ENCODE measurements around the gene MYO5B. TPM values are rescaled to one million over a fixed set of nuclear protein-coding genes. Genes with fewer than 3 reads are reported as not detected.

MYO5B gene
- total RNA-seq, 1 experiment from 2014 or later = 29.5 TPM

DNA sequence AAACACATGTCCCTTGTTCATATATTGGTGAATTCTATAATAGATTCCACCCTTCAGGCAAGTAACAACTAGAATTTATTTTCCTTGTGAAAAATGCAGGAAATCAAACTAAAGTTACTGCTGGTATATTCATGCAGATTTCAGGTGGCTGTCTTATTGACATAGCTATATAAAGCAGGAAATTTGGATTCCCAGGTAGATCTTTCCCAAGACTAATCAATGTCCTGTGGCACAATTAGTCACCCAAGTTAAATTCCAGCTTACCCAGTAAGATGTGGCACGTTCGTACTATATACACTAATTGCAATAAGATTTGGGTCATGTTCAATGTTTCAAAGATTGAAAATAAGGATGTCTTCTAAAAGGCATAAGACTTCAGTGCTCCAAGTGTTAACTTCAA is 42.0 kb downstream of the MYO5B start:
- no peak for DNase-seq (ENCODE audit: low spot score)

DNA sequence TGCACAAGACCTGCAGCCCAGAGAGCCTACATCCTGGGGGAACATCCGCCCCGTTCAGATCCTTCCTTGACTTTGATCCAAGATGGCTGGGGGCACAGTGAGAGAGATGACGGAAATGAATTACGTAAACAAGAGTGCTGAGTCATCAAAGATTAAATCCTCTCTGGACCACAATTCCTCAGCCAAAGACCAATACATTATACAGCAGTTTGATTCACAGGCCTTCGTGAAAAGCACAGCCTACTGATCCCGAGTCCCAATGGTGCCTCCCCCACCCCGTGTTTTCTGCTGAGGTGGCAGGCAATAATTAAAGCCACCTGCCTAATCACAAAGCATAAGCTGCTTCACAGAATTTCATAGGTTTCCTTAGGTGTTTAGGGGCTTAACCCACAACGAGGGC is 43.0 kb downstream of the MYO5B start:
- DNase-seq (ENCODE audit: low spot score) = peak; percentile 42

DNA sequence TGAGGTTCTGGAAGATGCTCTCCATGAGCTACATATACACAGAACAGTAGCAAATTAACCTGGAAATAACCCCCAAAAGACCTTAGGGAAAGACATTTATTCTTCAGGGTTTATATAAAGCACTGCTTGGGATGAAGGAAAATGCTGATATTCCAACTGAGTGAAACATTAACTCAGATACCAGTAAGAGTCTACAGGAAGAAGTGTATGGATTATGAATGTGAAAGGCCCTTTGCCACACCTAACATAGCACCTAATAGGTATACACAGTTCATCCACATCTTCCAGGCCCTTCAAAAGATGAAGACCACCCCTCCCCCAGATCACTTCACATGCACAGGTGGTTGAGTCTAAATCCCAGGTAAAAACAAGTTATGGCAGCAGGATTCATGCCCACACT is 50.4 kb downstream of the MYO5B start:
- DNase-seq (ENCODE audit: low spot score) = no peak

DNA sequence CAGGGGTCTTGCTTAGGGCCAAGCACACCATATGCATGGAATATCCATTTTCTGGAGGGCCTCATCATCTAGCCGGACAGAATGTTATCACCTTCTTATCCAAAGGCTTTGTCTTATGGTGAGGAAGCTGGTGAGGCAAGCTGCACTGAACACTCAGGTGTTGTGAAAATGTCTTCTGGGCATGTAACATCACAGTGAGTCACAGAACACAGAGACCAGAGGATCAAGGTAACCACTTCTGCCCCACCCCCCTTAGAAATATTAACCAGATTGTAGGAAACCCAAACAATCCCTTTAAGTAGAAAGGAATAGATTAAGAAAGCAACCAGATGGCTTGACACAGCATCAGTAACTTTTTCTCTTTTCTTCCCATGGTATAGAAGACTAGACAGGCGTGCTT is 51.1 kb downstream of the MYO5B start:
- no peak for DNase-seq (ENCODE audit: low spot score)

DNA sequence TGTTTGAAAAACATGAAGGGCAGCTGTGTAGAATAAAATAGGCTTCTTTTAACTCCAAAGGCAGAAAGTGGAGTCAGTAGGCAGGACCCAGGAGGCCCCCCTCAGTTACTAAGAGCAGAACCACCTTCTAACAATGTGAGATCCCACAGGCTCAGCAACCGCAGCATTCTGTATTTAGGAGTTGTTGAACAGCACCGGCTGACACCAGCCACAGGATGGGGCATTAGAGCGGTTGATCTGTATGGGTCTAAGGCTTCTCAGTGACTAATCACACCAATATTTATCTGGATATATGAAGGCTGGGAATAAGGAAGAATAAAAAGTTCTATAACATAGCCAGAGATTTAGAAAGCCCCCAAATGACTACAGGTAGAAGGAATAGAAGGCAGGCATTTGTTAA is 51.7 kb downstream of the MYO5B start:
- no peak for DNase-seq (ENCODE audit: low spot score)

DNA sequence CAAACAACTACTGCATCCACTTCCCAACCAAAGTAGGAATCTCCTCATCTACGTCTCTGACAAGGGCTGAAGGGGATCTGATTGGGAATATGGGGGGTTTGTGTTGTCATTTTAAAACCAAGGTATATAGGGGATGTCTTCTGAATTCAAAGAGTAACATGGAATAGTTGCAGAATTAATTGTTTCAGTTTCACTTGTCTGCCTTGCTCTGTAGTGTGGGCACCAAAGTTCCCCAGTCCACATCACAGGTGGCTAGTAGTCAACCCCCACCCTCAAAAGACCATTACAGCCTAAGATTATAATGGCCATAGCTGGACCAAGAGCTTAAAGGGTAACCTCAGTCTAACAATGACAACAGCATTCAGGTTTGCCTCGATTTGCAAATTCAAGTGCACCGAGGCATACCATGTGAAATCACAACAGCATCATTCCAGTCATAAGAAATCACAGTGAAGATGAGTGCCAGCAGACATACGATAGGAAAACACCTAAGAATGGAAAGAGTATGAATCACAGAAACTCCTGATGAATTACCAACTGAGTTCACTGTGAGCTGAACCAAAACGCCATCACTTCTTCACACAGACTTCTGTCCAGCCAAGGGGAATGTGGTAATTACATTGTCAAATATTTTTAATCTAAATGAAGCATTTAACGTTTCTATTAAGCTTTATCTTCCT is 52.4 kb downstream of the MYO5B start:
- DNase-seq (ENCODE audit: low spot score) = no peak

DNA sequence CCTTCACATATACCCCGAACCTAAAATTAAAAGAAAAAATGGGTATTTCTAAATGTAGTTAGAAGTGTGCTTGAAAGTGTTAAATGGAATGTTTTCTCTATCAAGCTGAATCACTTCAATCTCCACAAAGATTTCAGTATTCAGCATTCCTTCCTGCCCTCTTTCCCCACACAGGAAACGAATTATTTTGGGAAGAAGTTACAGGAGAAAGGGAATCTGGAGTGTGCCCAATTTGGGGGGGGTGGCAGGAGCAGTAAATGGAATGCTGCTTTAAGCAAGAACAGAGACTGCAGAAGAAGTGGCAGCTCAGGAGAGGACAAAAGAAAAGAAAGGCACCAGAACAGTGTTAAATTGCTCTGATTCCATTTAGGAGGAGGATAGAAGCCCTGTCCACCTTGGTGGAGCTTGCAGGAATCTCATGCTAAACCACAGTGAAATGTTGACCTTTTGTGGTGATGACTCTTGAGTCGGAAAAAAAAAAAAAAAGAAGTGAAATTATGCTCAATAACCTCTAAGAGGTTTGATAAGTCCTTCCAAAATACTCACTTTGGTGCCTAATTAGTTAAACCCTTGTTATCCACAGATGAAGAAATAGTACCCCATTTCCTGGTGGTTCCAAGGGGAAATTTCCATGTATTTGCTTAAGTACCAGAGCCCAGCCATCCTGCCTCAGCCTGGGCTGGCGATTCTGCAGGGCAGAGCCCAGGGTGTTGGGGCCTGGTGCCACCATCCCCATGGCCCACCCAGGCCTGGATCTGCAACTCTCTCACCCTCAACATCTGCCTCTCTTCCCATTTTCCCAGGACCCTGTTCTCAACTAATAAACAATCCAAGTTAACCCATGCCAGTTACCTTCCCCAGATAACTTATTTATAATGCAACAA is 56.5 kb downstream of the MYO5B start:
- no peak for DNase-seq (ENCODE audit: low spot score)

DNA sequence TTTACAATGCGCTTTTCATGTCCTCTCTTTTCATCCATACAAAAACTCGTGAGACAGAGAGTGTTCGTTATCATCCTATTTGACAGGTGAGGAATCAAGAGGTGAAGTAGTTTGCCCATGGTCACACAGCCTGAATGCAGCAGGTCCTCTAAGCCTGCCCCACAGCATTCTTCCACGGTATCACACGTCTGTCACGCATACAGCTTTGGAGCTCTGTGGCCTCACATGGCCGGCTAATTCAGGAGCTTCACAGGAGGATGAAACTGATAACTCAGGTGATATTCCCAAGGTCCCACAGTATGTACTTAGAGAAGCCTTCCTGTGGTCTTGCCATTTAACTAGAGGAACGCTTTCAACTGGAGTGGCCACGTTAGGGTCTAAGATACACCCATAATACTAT is 59.0 kb downstream of the MYO5B start:
- no peak for DNase-seq (ENCODE audit: low spot score)

DNA sequence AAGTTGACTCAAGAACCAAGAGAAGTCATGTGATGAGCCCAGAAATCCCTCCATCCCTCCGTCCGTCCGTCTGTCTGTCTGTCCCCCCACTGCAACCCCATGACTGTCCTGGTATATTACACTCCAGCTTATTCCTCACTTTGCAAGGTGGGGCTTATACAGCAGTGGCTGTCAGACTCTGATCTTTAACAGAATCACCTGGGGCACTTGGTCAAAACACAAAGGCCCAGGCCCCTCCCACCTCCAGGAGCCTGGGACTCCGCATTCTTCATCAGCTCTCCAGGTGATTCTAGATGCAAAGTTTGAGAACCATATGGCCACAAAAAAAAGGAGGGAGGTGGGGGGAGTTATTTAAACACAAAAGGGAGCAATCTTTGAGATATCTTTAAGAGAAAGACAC is 61.4 kb downstream of the MYO5B start:
- no peak for DNase-seq (ENCODE audit: low spot score)

DNA sequence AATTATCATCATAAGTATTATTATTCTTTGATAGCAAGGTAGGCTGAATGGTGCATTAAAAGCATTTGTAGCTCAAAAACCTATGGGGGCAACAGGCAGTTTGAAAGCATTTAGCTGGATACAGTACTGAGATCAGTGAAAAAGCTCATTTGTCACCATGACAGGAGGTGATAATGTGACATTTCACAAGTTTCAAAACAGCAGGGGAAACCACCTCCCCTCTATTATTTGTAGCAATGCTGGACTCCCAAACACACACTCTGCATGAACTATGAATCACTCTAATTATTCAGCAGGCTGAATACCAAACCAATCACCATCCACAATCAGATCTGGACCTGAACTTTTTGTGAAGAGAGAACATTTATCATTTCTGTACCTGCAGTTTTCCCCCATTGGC is 63.4 kb downstream of the MYO5B start:
- DNase-seq (ENCODE audit: low spot score) = no peak

DNA sequence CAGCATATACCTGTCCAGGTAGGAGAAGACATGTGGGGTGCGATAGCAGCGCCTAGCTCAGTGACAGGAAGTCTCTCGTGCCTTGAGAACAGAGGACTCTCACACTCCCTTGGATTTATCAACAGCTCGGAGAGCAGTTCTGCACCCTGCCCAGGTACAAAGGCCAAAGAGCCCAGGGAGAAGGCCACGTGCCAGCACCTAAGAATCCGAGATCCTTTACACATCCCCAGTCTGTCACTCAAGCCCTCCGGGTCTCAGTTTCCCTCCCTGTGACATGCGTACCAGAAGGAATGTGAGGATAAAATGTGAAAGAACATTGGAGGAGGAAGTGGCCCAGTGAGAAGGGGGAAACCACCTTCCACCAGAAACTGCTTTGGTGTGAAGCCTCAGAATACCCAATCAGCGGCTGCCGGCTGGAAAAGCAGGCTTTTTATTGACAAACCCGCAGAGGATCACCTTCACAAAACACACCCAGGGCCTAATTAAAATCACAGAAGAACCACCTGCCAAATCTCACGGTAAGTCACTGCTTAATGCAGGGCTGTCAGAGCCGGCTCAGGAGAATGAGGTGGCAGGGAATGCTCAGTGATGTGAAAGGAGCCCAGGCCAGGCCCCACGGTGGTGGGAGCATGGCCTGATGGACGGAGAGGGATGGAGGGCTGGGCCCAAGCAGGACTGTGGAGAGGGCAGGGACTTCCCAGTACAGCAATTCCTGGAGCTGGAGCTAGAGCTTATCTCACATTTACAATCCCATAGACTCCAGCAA is 66.3 kb downstream of the MYO5B start:
- DNase-seq (ENCODE audit: low spot score) = no peak

DNA sequence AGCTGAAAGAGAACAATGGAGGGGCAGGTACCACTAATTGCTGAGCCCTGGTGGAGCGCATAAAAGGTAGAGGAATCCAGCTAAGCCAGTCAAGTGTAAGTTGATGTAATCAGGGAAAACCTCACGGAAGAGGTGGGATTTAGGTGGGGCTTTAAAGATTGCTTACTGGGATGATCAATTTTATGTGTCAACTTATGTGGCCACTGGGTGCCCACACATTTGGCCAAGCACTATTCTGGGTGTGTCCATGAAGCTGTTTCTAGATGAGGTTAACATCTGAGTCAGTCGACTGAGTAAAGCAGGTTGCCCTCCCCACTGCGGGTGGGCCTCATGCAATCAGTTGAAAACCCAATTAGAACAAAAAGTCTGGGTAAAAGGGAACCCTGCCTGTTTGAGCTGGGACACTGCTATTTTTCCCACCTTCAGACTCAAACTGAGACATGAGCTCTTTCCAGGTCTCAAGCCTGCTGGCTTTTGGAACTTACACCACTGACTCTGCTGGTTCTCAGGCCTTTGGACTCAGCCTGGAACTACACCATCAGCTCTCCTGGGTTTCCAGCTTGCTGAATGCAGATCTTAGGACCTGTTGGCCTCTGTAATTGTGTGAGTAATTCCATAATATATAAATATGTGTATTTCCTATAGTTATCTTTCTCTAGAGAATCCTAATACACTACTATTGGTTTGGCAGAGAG is 67.3 kb downstream of the MYO5B start:
- no peak for DNase-seq (ENCODE audit: low spot score)

DNA sequence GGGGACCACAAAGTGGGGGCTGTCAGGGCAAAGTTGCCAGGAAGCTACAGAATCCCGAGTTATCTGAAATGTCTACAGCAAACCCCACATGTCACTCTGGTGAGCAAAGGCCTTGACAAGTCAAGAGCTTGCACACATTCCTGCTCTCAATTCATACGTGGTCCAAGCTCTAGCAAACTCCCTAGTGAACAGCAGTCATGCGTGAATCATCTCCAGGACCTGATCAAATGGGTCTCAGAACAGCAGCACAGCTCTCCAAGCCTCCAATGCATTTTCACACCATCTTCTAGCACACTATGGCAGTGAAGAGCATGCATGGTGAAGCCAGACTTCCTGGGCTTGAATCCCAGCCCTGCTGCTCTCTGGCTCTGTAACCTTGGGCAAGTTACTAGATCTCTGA is 68.5 kb downstream of the MYO5B start:
- no peak for DNase-seq (ENCODE audit: low spot score)

DNA sequence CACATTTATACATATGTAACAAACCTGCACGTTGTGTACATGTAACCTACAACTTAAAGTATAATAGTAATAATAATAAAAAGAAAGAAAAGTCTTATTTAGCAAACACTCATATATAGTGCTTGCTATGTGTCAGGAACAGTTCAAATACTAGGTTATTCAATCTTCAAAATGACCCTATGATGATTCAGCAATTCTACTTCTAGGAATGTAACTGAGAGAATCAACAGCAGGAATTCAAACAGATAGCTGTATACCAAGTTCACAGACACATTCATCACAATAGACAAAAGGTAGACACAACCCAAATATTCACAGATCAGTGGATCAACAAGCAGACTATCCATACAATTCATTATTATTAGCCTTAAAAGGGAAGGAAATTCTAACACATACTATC is 69.5 kb downstream of the MYO5B start:
- DNase-seq (ENCODE audit: low spot score) = no peak

DNA sequence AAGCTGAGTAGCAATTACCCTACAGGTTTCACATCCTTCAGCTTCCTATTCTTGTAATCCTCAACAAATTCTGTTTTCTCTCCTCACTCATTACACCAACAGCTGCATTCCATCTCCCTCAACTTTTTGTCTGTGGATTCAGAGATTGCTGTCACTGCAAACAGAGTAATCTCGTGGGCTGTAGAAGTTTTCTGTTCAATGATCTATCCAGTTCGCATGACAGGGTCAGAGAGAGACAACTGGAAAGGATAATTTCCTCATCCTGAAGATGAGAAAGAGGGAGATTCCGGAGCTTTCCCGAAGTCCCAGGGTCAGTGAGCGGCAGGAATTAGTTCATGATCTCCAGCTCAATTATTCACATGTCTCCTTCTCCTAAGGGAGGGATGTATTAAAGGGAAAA is 75.7 kb downstream of the MYO5B start:
- no peak for DNase-seq (ENCODE audit: low spot score)

DNA sequence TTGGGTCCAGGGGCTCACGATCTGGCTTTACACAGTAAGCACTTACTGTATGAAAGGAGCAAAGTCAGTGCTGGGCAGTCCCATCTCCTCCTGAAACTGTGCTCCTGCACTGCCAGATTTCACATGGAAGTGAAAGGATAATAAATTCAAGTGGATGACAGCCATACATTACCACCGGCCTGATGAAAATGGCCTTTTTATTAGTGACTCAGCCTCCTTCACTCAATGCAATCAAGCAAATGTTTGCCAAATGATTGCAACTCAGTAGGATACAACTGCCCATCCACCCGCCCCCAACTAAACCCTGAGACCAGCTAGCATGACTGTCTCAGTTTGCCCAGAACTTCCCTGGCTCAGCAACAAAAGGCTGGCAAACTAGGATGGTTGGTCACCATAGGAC is 77.1 kb downstream of the MYO5B start:
- DNase-seq (ENCODE audit: low spot score) = no peak

DNA sequence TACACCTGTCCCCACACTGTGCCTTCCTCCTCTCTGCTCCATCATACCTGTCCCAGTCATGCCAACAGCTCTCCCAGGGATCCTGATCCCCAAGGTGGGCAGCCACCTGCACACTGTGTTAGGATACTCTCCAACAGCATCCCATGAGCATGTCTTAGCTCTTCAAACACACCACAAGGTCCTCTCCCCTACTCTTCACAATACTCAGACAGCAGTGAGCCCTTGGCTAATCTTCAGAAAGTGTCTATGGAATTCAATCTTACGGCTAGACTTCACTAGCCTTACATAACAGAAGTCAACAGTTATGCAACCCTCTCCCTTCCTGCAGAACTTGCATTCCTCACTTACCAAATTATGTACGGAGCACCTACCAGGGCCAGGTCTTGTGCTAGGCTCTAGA is 79.9 kb downstream of the MYO5B start:
- no peak for DNase-seq (ENCODE audit: low spot score)

DNA sequence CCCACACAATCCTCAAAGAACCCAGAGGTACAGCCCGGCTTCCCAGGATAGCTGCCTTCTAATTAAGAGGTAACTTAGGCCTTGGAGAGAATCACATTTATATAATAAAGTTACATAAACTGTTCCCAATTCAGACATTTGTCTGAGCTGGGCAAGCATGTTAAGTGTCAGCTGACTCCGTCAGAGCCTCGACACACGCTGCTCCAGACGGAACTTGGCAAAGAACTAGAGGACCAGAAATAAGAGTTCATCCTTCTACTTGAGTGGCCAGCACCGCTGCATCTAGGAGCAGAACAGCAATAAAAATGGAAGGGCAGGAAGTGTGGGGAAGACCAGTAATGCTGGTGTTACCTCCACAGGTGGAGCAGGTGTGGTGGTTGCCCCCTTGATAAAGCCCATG is 80.5 kb downstream of the MYO5B start:
- no peak for DNase-seq (ENCODE audit: low spot score)

DNA sequence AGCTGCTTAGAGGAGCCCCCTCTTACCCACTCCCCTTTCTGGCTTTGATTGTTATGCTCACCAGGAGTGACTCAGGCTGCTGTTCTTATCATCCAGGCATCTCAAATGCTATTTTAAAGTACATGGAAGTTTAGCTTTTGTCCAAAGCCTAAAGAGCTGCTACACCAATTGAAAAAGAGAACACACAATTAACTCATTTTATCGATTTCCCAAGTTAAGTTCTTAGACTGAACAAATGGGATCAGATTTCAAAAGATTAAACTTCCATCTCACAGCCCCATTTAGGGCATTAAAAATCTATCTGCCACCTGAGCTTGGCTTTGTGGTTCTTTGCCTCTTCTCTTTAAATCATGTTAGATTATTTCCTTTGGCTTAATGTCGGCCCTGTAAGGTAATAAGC is 81.2 kb downstream of the MYO5B start:
- no peak for DNase-seq (ENCODE audit: low spot score)

DNA sequence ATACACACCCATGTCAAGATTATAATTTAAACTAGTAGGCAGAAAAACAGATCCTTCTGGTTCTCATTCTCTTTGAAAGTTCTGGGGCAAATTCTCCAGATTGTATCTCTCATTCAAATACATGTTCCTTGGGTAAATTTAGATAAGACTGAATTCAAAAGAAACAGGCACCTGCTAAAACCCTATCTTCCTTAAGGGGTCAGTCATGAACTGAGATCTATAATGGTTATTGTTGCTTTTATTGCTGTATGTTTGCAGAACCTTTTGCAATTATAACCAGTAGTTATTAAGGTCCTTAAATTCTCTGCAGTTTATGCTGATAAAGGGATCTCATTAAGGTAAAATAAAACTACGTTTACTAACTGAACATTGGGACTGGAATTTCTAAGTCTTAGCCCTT is 83.5 kb downstream of the MYO5B start:
- no peak for DNase-seq (ENCODE audit: low spot score)

DNA sequence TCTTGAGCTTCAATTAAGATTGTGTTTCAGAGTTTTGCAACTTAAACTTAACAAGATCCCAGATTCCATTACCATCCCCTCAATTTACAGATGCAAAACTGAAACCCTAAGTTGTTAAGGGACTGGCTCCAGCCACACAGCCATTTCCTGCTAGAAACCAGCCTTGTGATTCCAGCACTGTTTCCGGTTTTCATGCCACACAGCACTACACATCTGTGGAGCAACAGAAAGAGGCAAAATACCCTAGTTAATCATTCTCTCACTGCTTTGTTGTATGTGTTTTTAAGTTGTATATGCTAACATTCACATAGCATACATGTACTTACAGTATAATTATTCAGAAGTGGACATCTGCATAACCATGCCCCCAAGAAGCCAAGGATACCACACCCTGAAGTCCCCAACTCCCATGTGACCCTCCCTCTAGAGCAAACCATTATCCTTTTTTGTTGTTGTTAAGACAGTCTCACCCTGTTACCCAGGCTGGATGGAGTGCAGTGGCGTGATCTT is 87.4 kb downstream of the MYO5B start:
- DNase-seq (ENCODE audit: low spot score) = no peak

DNA sequence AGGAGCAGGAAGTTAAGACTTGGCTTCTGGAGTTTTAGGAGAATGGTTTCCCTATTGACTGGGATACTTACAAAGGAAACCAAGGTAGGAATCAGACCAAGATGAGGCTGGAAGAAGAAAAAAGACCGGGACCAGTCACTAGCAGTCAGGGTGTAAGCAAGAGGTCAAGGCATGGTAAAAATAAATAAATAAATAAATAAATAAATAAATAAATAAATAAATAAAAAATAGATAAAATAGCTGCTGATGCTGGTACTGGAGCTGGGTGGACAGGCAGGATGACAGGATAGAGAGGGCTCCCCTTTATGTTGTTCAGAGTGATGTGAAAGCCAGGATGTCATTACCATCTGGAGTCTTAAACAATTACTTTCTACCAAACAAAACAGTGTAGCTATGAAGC is 89.9 kb downstream of the MYO5B start:
- DNase-seq (ENCODE audit: low spot score) = no peak
